A549 (cell line): Measurements from ENCODE around the gene CRLF3.

Experiments used
- BHLHE40 ChIP-seq: IDR thresholded peaks from 2 replicates; pipeline ENCODE4 v1.6.1; 2012; ENCODE audit warnings: low read depth, low read length, inconsistent platforms
- CEBPB ChIP-seq, 2 experiments: fragments of >200 bp in 1 of 2; sonication (Bioruptor Twin) in 1 of 2; formaldehyde crosslinking in 1 of 2; IDR thresholded peaks; 2 replicates each; pipeline ENCODE4 v1.6.1; 2012 to 2016
- CTCF ChIP-seq: fragments of >200 bp; sonication (Bioruptor Twin); formaldehyde crosslinking; IDR thresholded peaks from 3 replicates; pipeline ENCODE4 v1.5.1; 2016
- E2F6 ChIP-seq: IDR thresholded peaks from 2 replicates; pipeline ENCODE4 v1.6.1; 2012; ENCODE audit warnings: low read depth, borderline replicate concordance
- EP300 ChIP-seq, 2 experiments: fragments of >200 bp; sonication (Bioruptor Twin); formaldehyde crosslinking; IDR thresholded peaks; 2 replicates in 1 of 2; 3 replicates in 1 of 2; pipeline ENCODE4 v1.6.1; 2016 to 2017
- FOSB ChIP-seq: fragments of 250-450 bp; sonication (Bioruptor Pico); IDR thresholded peaks from 2 replicates; pipeline ENCODE4 v1.5.0; 2020; ENCODE audit warnings: mild to moderate bottlenecking, moderate library complexity
- NFE2L2 ChIP-seq: fragments of 150-350 bp; conservative IDR thresholded peaks from 2 replicates; pipeline ENCODE4 v1.6.1; 2014; ENCODE audit warnings: low read length
- RFX5 ChIP-seq: fragments of 450-650 bp; IDR thresholded peaks from 2 replicates; pipeline ENCODE4 v1.7.1; 2014; ENCODE audit warnings: antibody characterized with exemption, mild to moderate bottlenecking, moderate library complexity
- SMC3 ChIP-seq: fragments of >200 bp; sonication (Bioruptor Twin); formaldehyde crosslinking; IDR thresholded peaks from 3 replicates; pipeline ENCODE4 v1.6.1; 2018; ENCODE audit warnings: inconsistent platforms
- TF ChIP-seq, protein P1 (sequence below): fragments of 200-600 bp; sonication (generic); IDR thresholded peaks from 2 replicates; pipeline ENCODE4 v1.6.1; 2016; ENCODE audit warnings: antibody characterized with exemption, mild to moderate bottlenecking, moderate library complexity

GRCh38 chr17:30816165-30816564, 8.3 kb downstream of the CRLF3 start:
- TF ChIP-seq CTCF: no peak
- TF ChIP-seq RFX5: no peak
- TF ChIP-seq, protein P1, sequence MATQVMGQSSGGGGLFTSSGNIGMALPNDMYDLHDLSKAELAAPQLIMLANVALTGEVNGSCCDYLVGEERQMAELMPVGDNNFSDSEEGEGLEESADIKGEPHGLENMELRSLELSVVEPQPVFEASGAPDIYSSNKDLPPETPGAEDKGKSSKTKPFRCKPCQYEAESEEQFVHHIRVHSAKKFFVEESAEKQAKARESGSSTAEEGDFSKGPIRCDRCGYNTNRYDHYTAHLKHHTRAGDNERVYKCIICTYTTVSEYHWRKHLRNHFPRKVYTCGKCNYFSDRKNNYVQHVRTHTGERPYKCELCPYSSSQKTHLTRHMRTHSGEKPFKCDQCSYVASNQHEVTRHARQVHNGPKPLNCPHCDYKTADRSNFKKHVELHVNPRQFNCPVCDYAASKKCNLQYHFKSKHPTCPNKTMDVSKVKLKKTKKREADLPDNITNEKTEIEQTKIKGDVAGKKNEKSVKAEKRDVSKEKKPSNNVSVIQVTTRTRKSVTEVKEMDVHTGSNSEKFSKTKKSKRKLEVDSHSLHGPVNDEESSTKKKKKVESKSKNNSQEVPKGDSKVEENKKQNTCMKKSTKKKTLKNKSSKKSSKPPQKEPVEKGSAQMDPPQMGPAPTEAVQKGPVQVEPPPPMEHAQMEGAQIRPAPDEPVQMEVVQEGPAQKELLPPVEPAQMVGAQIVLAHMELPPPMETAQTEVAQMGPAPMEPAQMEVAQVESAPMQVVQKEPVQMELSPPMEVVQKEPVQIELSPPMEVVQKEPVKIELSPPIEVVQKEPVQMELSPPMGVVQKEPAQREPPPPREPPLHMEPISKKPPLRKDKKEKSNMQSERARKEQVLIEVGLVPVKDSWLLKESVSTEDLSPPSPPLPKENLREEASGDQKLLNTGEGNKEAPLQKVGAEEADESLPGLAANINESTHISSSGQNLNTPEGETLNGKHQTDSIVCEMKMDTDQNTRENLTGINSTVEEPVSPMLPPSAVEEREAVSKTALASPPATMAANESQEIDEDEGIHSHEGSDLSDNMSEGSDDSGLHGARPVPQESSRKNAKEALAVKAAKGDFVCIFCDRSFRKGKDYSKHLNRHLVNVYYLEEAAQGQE: no peak
- TF ChIP-seq SMC3: no peak
- TF ChIP-seq EP300 (IDR thresholded peaks at IDR 0.05): no peak
- TF ChIP-seq FOSB (CRISPR knock-in tag): no peak
- no peak for TF ChIP-seq BHLHE40
- no peak for TF ChIP-seq NFE2L2
- TF ChIP-seq CEBPB (IDR thresholded peaks at IDR 0.05): no peak
- TF ChIP-seq E2F6: no peak
